ENCODE data around the gene RCOR1.
"Not testable (repeated sequence)": the region's sequence is repeated elsewhere in the genome, so short reads cannot be mapped to it uniquely, and the experiment has no call there.

RCOR1 gene

GRCh38 chr14:102591944-102592762 is at the start of gene RCOR1:
Gene RCOR1 (plus strand): TSS chr14:102592649. CDS start chr14:102592887, 238 bp downstream.
- DNase-seq, result peak; percentile 99

- no peak for DNase-seq
Observed at GRCh38 chr14:102544046-102544746, 48.3 kb upstream of the RCOR1 start.

GRCh38 chr14:102544747-102545460 is 47.5 kb upstream of the RCOR1 start:
- no peak for DNase-seq

- peak; percentile 86 for DNase-seq
Observed at GRCh38 chr14:102545461-102546265, 46.8 kb upstream of the RCOR1 start.

- no peak for DNase-seq
Observed at GRCh38 chr14:102548616-102549240, 43.7 kb upstream of the RCOR1 start.

- DNase-seq, result not testable (repeated sequence)
Observed at GRCh38 chr14:102550927-102551401, 41.5 kb upstream of the RCOR1 start.

- DNase-seq, result no peak
Observed at GRCh38 chr14:102551995-102552705, 40.3 kb upstream of the RCOR1 start.

- no peak for DNase-seq
Observed at GRCh38 chr14:102554821-102555819, 37.3 kb upstream of the RCOR1 start.

- DNase-seq, result no peak
Observed at GRCh38 chr14:102556098-102556677, 36.3 kb upstream of the RCOR1 start.

- no peak for DNase-seq
Observed at GRCh38 chr14:102557434-102558226, 34.8 kb upstream of the RCOR1 start.

- no peak for DNase-seq
Observed at GRCh38 chr14:102558556-102558955, 33.9 kb upstream of the RCOR1 start.

GRCh38 chr14:102560458-102561261 is 31.8 kb upstream of the RCOR1 start:
- DNase-seq, result no peak

- DNase-seq, result no peak
Observed at GRCh38 chr14:102565331-102565887, 27.0 kb upstream of the RCOR1 start.

- DNase-seq, result no peak
Observed at GRCh38 chr14:102565959-102566358, 26.5 kb upstream of the RCOR1 start.

- DNase-seq, result no peak
Observed at GRCh38 chr14:102568115-102568614, 24.3 kb upstream of the RCOR1 start.

- no peak for DNase-seq
Observed at GRCh38 chr14:102570334-102570995, 22.0 kb upstream of the RCOR1 start.

GRCh38 chr14:102571043-102571442 is 21.4 kb upstream of the RCOR1 start:
- DNase-seq, result no peak

Measured in NCI-H1694 (cell line).